ENCODE results near the gene SDCCAG8. TPM values are rescaled to one million over a fixed set of nuclear protein-coding genes. Genes with fewer than 3 reads are reported as not detected.

The SDCCAG8 gene
- total RNA-seq, 1 experiment from 2014 or later: 10.0 TPM

GRCh38 chr1:243459059-243459458 lies 203.2 kb downstream of the SDCCAG8 start:
- no peak for DNase-seq
- Histone ChIP-seq H4K8ac (replicated peaks; ENCODE audit: insufficient read length, low read depth, low read length) (no peak overlapping the region), H3K56ac (ENCODE audit: insufficient read length, low read depth, low read length) (no peak overlapping the region), H3K9me3 (ENCODE audit: control insufficient read depth, low read depth, low read length) (no peaks in the 10 kb centered on the region), H3K79me2 (ENCODE audit: insufficient read depth, low read length) (no peaks in the 10 kb centered on the region), H3K27ac (ENCODE audit: insufficient read length, low read depth, low read length) (no peak overlapping the region), H4K20me1 (ENCODE audit: control insufficient read depth, insufficient read depth, insufficient read length) (no peaks in the 10 kb centered on the region), H3K4me2 (ENCODE audit: insufficient read depth, insufficient read length, low read length) (no peak overlapping the region), H3K4me1 (ENCODE audit: insufficient read depth, low read length) (no peaks in the 10 kb centered on the region), H3K27me3 (ENCODE audit: insufficient read depth, low read length) (no peaks in the 10 kb centered on the region), H2BK12ac (ENCODE audit: insufficient read length, low read depth, low read length) (no peak overlapping the region), H3K23ac (ENCODE audit: insufficient read length, low read depth, low read length) (no peak overlapping the region), H2BK15ac (ENCODE audit: low read depth, low read length) (no peak overlapping the region), H3K18ac (ENCODE audit: insufficient read length, low read depth, low read length) (no peak overlapping the region), H3K9ac (ENCODE audit: extremely low read depth, insufficient read length, low read length) (no peak overlapping the region), H2AFZ (ENCODE audit: low read length) (no peak overlapping the region), H3K23me2 (ENCODE audit: insufficient read length, low read depth, low read length, poor library complexity, severe bottlenecking) (no peaks in the 10 kb centered on the region), H2BK20ac (ENCODE audit: low read depth, low read length, poor library complexity, severe bottlenecking) (no peak overlapping the region), H4K91ac (ENCODE audit: insufficient read length, low read depth, low read length) (no peak overlapping the region), H3T11ph (ENCODE audit: low read length) (no peak overlapping the region), H3K14ac (ENCODE audit: insufficient read depth, low read length) (no peak overlapping the region), H4K5ac (ENCODE audit: insufficient read length, low read depth, low read length) (no peak overlapping the region), H2BK5ac (ENCODE audit: insufficient read length, low read length) (no peak overlapping the region), H2BK120ac (ENCODE audit: low read depth, low read length, poor library complexity, severe bottlenecking) (no peak overlapping the region), H3K4ac (ENCODE audit: low read depth, low read length) (no peak overlapping the region), H2AK5ac (ENCODE audit: insufficient read length, low read length) (no peak overlapping the region), H3K79me1 (ENCODE audit: insufficient read depth, low read depth, low read length, poor library complexity, severe bottlenecking) (no peaks in the 10 kb centered on the region)
- TF ChIP-seq CTCF (conservative IDR thresholded peaks at IDR 0.05): no peak
- no CpG with 5 or more reads among the region's 3 CpGs for WGBS (ENCODE audit: extremely low coverage, insufficient read length, low lambda C conversion rate)
- no peak overlapping the region for H3K27ac Mint-ChIP-seq
- no peak overlapping the region for H3K4me3 Mint-ChIP-seq
- H3K4me1 Mint-ChIP-seq: peaks cover 0 to 2% of the 10 kb centered on the region in 2 experiments; a peak in 1 of 4 replicates
- H3K36me3 Mint-ChIP-seq (ENCODE audit: insufficient read depth in 1 of 3, low read depth in 3 of 3): no peaks in the 10 kb centered on the region
- H3K27me3 Mint-ChIP-seq (ENCODE audit: low read depth): no peaks in the 10 kb centered on the region
- no peaks in the 10 kb centered on the region for H3K9me3 Mint-ChIP-seq
